ENCODE measurements around the gene NOX4. TPM values are rescaled to one million over a fixed set of nuclear protein-coding genes. Genes with fewer than 3 reads are reported as not detected.

NOX4 gene
- total RNA-seq, 1 donor = not detected

DNA sequence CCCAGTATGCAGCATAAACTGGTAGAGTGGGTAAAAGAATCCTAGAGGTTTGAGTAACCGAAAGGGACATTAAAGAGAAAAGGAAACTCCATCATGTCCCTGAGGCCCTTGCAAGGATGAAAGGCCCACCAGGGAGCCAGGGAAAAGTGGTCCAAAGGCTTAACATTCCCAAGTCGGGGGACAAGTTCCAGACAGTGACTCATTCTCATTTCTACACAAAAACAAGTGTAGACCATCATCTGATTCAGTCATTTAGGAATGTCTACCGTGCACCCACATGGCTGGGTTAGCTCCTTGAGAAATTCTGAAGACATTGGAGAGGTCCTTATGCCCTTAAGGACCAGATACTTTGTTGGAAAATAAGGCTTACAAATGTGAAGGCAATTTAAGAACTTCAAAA lies 4.8 kb upstream of the NOX4 start:
- no peaks in the 10 kb centered on the region for H3K9me3 ChIP-seq (ENCODE audit: low read depth, low read length)
- H3K4me1 ChIP-seq (ENCODE audit: insufficient read depth, low read length) = no peaks in the 10 kb centered on the region
- peaks cover 11% of the 10 kb centered on the region for H3K27me3 ChIP-seq (ENCODE audit: insufficient read depth, low read length)
- no peak overlapping the region for H3K4me3 ChIP-seq (ENCODE audit: low read length)

DNA sequence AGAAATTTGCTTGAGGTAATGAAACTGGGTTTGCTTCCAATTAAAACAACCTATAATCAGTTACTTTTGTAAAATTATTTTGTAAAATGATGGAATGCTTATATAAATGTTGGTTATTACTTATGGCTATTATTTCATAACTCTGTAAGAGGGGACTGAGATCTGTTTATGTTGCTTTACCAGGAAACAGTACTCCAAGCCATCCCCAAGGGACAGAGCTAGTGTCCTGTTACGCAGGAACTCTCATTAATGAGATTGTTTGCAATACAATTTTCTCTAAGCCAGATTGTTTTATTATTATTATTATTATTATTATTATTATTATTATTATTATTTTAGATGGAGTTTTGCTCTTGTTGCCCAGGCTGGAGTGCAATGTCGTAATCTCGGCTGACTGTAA lies 2.3 kb upstream of the NOX4 start:
- Histone ChIP-seq H3K27me3 (ENCODE audit: insufficient read depth, low read length) (peaks cover 23% of the 10 kb centered on the region), H3K4me1 (ENCODE audit: insufficient read depth, low read length) (no peaks in the 10 kb centered on the region), H3K4me3 (ENCODE audit: low read length) (no peak overlapping the region), H3K9me3 (ENCODE audit: low read depth, low read length) (no peaks in the 10 kb centered on the region)

DNA sequence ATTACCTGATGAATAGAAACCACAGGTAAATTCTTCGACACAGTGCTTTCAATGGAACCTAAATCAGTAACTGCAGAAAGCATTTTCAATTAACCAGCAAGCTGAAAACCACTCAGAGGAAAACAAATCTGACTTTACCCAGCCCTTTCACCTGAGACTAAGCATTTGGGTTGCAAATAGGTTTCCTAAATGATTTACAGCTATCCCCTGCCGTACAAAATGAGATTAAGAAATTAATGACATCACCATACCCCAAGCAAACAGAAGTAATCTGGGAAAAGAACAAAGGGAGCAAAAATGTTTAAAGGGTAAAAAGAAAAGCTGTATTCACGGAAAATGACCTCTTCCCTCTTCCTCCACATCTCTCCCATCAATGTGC lies 584 bp downstream of the NOX4 start:
- Histone ChIP-seq H3K27me3 (ENCODE audit: insufficient read depth, low read length) (peaks cover 23% of the 10 kb centered on the region), H3K4me3 (ENCODE audit: low read length) (no peak overlapping the region), H3K4me1 (ENCODE audit: insufficient read depth, low read length) (no peaks in the 10 kb centered on the region), H3K9me3 (ENCODE audit: low read depth, low read length) (no peaks in the 10 kb centered on the region)

DNA sequence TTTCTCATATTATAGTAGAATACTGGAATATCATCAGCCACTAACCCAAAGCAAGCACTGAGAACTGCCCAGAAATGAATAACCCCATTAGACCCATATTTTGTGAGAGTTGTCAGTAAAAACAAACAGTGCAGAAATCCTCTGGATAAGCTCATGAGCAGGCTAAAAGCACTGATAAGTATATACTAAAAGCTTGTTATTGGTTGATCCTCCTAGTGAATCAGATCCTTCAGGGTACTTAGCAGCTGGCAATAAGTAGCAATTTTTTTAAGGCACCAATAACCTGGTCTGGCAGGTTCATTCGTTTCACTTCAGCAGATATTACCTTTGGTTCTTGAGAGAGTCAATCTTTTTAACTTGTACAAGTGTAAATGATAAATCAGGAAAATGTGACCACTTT lies 1.2 kb downstream of the NOX4 start:
- Histone ChIP-seq H3K4me1 (ENCODE audit: insufficient read depth, low read length) (no peaks in the 10 kb centered on the region), H3K27me3 (ENCODE audit: insufficient read depth, low read length) (peaks cover 23% of the 10 kb centered on the region), H3K9me3 (ENCODE audit: low read depth, low read length) (no peaks in the 10 kb centered on the region), H3K4me3 (ENCODE audit: low read length) (no peak overlapping the region)

DNA sequence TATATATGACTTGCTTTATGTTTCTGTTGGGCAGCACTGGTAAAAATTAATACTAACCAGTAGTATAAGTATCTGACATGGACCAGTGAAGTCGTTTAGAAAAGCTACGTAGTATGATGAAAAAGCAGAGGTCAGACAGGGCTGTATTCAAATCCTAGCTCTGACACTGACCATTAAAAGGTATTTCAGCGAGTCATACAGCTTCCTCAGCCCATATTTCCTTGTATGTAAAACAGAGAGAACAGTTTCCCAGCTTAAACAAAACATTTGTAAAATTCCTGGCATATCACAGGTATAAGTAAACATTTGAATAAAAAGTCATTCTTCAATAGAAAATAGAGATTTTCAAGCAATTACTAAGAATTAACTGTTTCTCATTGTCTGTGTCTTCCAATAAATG lies 4.2 kb downstream of the NOX4 start:
- no peaks in the 10 kb centered on the region for H3K9me3 ChIP-seq (ENCODE audit: low read depth, low read length)
- H3K4me3 ChIP-seq (ENCODE audit: low read length) = no peak overlapping the region
- peaks cover 23% of the 10 kb centered on the region for H3K27me3 ChIP-seq (ENCODE audit: insufficient read depth, low read length)
- H3K4me1 ChIP-seq (ENCODE audit: insufficient read depth, low read length) = no peaks in the 10 kb centered on the region

DNA sequence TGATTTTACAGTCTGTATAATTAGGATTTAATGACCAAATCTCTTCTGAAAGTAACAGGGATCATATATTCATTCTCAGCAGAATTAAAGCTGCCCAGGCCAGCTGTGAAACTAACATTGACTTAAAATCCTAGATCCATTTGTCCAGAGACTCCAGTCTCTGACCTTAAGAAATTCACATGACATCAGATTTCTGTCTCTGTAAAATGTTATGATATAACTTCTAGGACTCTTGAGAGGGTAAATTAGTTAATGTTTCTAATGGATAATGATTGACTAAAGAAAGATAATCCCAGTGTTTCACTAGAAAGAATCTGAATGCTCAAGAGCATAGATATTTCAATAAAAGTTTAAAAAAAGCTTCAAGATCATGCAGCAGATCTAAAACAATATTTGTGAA lies 6.3 kb downstream of the NOX4 start:
- Histone ChIP-seq H3K27me3 (ENCODE audit: insufficient read depth, low read length) (peaks cover 3% of the 10 kb centered on the region), H3K9me3 (ENCODE audit: low read depth, low read length) (no peaks in the 10 kb centered on the region), H3K4me1 (ENCODE audit: insufficient read depth, low read length) (no peaks in the 10 kb centered on the region), H3K4me3 (ENCODE audit: low read length) (no peak overlapping the region)

DNA sequence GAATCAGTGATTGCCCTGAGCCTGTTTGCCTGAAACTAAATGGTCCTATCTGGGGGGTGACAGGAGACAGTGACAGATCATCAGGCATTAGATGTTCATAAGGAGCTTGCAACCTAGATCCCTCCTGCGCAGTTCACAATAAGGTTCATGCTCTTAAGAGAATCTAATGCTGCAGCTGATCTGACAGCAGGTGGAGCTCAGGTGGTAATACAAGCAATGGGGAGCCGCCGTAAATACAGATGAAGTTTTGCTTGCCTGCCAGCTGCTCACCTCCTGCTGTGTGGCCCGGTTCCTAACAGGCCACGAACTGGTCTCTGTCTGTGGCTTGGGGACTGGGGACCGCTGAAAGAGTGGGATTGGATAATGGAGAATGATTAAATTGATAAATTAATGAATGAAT lies 14.0 kb downstream of the NOX4 start:
- no peaks in the 10 kb centered on the region for H3K4me1 ChIP-seq (ENCODE audit: insufficient read depth, low read length)
- H3K4me3 ChIP-seq (ENCODE audit: low read length) = no peak overlapping the region
- H3K9me3 ChIP-seq (ENCODE audit: low read depth, low read length) = no peaks in the 10 kb centered on the region
- H3K27me3 ChIP-seq (ENCODE audit: insufficient read depth, low read length) = no peaks in the 10 kb centered on the region

DNA sequence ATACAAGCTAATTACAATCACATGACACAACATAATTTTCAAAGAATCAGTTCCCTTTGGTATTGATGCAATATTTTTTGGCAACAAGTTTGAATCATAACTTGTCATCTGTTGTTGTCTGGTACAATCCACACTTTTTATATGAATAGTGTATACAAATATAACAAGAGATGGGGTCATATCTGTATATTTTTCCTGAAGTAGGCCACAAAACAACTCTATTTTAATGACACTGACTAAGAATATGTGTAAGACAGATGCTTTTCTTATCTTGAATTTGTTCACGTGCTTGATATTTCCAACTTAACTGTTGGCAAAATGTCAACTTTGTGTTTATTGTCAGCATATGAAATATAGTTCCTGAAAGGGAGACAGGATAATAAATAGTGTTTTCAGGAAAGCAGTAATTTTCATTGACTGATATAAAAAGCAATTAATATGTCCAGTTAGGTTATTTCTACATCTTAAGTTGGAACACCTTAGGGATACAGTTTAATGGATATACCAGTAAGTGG lies 27.9 kb downstream of the NOX4 start:
- Histone ChIP-seq H3K27me3 (ENCODE audit: insufficient read depth, low read length) (no peaks in the 10 kb centered on the region), H3K4me1 (ENCODE audit: insufficient read depth, low read length) (no peaks in the 10 kb centered on the region), H3K9me3 (ENCODE audit: low read depth, low read length) (no peaks in the 10 kb centered on the region), H3K4me3 (ENCODE audit: low read length) (no peak overlapping the region)

DNA sequence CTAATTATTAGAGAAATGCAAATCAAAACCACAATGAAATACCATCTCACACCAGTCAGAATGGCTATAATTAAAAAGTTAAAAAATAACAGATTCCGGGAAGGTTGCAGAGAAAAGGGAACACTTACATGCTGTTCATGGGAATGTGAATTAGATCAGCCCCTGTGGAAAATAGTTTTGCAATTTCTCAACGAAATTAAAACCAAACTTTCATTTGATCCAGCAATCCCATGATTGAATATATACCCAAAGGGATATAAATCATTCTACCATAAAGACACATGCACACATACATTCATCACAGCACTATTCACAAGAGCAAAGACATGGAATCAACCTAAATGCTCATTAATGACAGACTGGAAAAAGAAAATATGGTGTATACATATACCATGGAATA lies 32.5 kb downstream of the NOX4 start:
- no peak overlapping the region for H3K4me3 ChIP-seq (ENCODE audit: low read length)
- no peaks in the 10 kb centered on the region for H3K27me3 ChIP-seq (ENCODE audit: insufficient read depth, low read length)
- H3K4me1 ChIP-seq (ENCODE audit: insufficient read depth, low read length) = no peaks in the 10 kb centered on the region
- H3K9me3 ChIP-seq (ENCODE audit: low read depth, low read length) = no peaks in the 10 kb centered on the region

DNA sequence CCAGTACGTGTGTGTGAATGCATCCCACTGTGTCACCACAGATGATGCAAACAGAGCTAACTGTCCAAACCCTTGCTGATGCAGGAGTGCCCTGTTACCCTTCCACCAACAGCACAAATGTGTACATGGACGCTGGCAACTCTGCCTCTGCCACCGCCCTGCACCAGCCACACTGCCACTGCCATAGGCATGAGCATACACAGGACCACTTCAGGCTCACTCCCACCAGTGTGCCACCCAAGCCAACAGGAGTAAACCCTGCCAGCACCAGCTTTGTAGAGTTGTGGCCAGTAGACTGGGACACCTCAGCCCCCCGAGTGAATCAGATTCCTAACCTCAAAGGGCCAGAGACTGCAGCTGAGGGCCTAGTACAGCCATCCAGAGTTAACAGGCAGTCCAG lies 34.0 kb downstream of the NOX4 start:
- Histone ChIP-seq H3K4me3 (ENCODE audit: low read length) (no peak overlapping the region), H3K27me3 (ENCODE audit: insufficient read depth, low read length) (no peaks in the 10 kb centered on the region), H3K9me3 (ENCODE audit: low read depth, low read length) (no peaks in the 10 kb centered on the region), H3K4me1 (ENCODE audit: insufficient read depth, low read length) (no peaks in the 10 kb centered on the region)

DNA sequence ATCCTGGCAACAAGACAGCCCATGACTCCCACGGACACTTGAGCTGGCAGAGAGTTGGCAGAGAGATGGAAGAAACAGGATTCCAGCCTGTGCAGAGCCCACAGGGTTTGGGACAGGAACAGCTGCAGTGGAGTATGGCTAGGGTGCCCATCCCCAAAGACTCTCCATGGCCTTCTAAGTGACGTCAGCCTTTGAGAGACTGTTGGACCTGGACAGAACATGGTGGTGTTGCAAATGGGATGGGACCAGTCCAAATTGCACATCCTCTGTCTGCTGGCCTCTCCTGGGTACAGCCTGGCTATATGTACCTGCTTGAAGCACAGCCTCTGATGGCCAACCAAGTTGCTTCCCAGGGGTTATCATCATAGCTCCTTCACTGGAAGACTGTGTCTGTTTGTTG lies 34.5 kb downstream of the NOX4 start:
- Histone ChIP-seq H3K4me1 (ENCODE audit: insufficient read depth, low read length) (no peaks in the 10 kb centered on the region), H3K9me3 (ENCODE audit: low read depth, low read length) (no peaks in the 10 kb centered on the region), H3K27me3 (ENCODE audit: insufficient read depth, low read length) (no peaks in the 10 kb centered on the region), H3K4me3 (ENCODE audit: low read length) (no peak overlapping the region)

DNA sequence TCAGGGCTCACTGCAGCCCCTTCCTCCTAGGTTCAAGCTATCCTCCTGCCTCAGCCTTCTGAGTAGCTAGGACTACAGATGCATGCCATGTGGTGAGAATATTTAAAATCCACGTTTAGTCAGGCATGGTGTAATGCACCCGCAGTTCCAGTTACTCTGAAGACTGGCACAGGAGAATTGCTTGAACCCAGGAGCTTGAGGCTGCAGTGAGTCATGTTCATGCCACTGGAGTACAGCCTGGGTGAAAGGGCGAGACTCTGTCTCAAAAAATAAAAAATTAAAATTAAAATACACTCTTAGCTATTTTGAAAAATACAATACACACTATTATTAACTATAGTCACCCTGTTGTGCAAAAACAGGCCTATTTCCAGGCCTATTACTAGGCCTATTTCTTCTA lies 38.4 kb downstream of the NOX4 start:
- no peaks in the 10 kb centered on the region for H3K4me1 ChIP-seq (ENCODE audit: insufficient read depth, low read length)
- no peak overlapping the region for H3K4me3 ChIP-seq (ENCODE audit: low read length)
- H3K9me3 ChIP-seq (ENCODE audit: low read depth, low read length) = no peaks in the 10 kb centered on the region
- no peaks in the 10 kb centered on the region for H3K27me3 ChIP-seq (ENCODE audit: insufficient read depth, low read length)

DNA sequence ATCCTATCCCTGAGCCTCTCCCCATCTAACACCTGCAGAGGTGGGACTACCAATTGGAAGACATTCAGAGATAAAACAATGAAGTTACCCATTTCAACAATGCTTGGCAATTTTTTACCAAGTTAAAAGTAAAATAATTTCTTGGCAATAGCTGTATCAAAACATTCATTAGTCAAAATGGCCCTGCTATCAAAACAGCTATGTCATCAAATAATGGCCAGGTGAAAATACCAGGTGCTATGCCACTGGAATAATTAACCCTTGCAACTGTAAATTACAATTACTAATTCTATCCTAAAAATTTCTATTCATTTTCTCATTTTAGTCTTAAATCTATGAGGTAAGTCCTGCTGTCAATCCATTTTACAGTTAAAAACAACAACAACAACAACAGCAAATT lies 43.3 kb downstream of the NOX4 start:
- H3K9me3 ChIP-seq (ENCODE audit: low read depth, low read length) = no peaks in the 10 kb centered on the region
- no peaks in the 10 kb centered on the region for H3K27me3 ChIP-seq (ENCODE audit: insufficient read depth, low read length)
- no peak overlapping the region for H3K4me3 ChIP-seq (ENCODE audit: low read length)
- H3K4me1 ChIP-seq (ENCODE audit: insufficient read depth, low read length) = no peaks in the 10 kb centered on the region

DNA sequence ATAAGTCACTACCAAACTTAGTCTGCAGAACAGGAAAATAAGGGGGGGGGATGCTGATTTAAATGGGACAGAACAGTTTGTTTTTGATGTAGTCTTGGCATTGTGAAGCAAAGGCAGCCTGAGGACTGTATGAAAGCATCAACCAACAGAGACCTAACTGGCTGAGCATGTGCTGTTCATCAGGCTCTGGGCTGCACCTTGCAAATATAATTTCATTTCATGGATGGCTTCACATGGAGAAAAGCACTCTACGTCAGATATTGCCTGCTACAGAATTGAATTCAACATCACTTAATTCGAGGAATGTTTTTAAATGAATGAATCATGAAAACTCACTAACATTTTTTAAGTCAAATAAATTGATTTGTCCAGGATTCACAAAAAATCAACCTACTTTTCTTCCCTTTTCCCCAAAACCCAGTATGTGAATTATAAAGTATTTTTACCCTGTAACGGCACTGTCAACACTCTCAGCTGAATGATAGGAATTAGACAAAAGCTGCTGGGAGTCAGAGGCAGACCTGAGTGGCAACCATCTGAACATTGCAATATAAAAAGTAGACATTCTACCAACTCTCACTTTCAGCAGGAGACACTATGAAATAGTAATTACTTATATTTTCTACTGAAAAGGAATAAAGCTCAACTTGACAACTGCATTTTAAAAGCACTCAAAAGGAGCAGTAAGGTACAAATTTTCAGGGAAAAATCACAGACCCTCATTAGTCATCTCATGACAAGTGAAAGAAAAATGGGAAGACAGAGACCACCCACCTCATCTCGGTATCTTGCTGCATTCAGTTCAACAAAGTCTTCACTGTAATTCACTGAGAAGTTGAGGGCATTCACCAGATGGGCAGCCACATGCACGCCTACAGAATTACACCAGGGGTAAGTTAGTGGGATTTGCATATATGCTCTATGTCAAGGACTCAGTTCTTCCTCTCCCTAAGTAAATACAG lies 47.5 kb downstream of the NOX4 start:
- Histone ChIP-seq H3K27me3 (ENCODE audit: insufficient read depth, low read length) (no peaks in the 10 kb centered on the region), H3K4me3 (ENCODE audit: low read length) (no peak overlapping the region), H3K4me1 (ENCODE audit: insufficient read depth, low read length) (no peaks in the 10 kb centered on the region), H3K9me3 (ENCODE audit: low read depth, low read length) (no peaks in the 10 kb centered on the region)

DNA sequence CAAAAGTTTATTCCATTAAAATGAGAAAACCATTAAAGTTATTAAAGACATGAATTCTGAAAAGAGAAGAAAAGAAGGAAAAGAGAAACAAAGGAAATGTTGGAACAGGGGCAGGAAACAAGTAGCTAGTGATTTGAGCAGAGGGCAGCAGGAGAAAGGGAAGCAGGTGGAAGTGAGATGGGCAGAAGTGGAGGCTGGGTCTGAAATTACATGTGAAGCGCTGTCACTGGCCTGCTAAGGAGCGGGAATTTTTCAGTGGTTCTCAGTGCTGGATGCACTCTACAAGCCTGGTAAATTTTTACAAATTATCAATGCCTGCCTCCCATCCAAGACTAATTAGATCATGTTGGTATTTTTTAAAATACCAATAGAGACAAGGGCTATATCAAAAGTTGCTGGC lies 48.4 kb downstream of the NOX4 start:
- H3K4me3 ChIP-seq (ENCODE audit: low read length) = no peak overlapping the region
- no peaks in the 10 kb centered on the region for H3K4me1 ChIP-seq (ENCODE audit: insufficient read depth, low read length)
- H3K27me3 ChIP-seq (ENCODE audit: insufficient read depth, low read length) = no peaks in the 10 kb centered on the region
- H3K9me3 ChIP-seq (ENCODE audit: low read depth, low read length) = no peaks in the 10 kb centered on the region

DNA sequence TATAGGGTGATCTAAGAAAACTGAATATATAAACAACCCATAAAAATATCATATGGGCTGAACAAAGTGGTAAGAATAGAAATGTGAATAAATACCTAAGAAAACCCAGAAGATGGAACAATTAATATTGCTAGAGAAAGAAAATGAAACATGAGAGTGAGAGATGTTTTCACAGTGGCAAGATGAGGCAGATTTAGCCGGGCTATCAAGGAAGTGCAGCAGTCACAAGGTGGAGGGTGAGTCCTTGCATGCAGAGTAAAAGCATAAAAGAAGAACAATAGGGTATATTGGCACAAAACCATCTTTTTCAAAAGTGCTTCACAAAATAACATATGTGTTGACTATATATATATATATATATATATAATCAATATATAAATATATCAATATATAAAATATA lies 49.6 kb downstream of the NOX4 start:
- Histone ChIP-seq H3K4me1 (ENCODE audit: insufficient read depth, low read length) (no peaks in the 10 kb centered on the region), H3K4me3 (ENCODE audit: low read length) (no peak overlapping the region)

More for the DNA sequence above, 49.6 kb downstream of the NOX4 start:
- H3K27me3 ChIP-seq (ENCODE audit: insufficient read depth, low read length) = no peaks in the 10 kb centered on the region
- no peaks in the 10 kb centered on the region for H3K9me3 ChIP-seq (ENCODE audit: low read depth, low read length)
